KG1 (cell line): Measurements from ENCODE around the gene SHC4.
"Not testable (repeated sequence)": the region's sequence is repeated elsewhere in the genome, so short reads cannot be mapped to it uniquely, and the experiment has no call there.

Experiments
- DNase-seq: peaks from one replicate; lab custom pipeline; 2025; lab: John Stamatoyannopoulos, UW

The SHC4 gene

GRCh38 chr15:48883699-48884098 is 80.0 kb downstream of the SHC4 start:
- DNase-seq, result no peak

GRCh38 chr15:48880070-48880634 is 83.6 kb downstream of the SHC4 start:
- no peak for DNase-seq

- peak; percentile 82 for DNase-seq
Observed at GRCh38 chr15:48877630-48878595, 85.8 kb downstream of the SHC4 start, which contains the start of gene EID1. TSS of gene EID1 (plus strand) at chr15:48878134. CDS start at chr15:48878177, 43 bp downstream.

GRCh38 chr15:48876057-48876456 is 87.7 kb downstream of the SHC4 start:
- no peak for DNase-seq

GRCh38 chr15:48875241-48875960 is 88.3 kb downstream of the SHC4 start:
- no peak for DNase-seq

GRCh38 chr15:48872632-48873031 is 91.1 kb downstream of the SHC4 start:
- DNase-seq, result no peak

GRCh38 chr15:48871542-48871941 is 92.2 kb downstream of the SHC4 start:
- DNase-seq, result no peak

- DNase-seq, result no peak
Observed at GRCh38 chr15:48869966-48870365, 93.8 kb downstream of the SHC4 start.

GRCh38 chr15:48868536-48868935 is 95.2 kb downstream of the SHC4 start:
- DNase-seq, result no peak

- DNase-seq, result no peak
Observed at GRCh38 chr15:48868023-48868422, 95.7 kb downstream of the SHC4 start.

- DNase-seq, result no peak
Observed at GRCh38 chr15:48866141-48866563, 97.6 kb downstream of the SHC4 start.

GRCh38 chr15:48865370-48866079 is 98.2 kb downstream of the SHC4 start:
- no peak for DNase-seq

- peak; percentile 11 for DNase-seq
Observed at GRCh38 chr15:48862705-48863104, 101.0 kb downstream of the SHC4 start.

- DNase-seq, result peak; percentile 48
Observed at GRCh38 chr15:48861813-48862431, 101.8 kb downstream of the SHC4 start.

- no peak for DNase-seq
Observed at GRCh38 chr15:48859426-48859825, 104.3 kb downstream of the SHC4 start.

- DNase-seq, result no peak
Observed at GRCh38 chr15:48858401-48858800, 105.3 kb downstream of the SHC4 start.

GRCh38 chr15:48856942-48857341 is 106.8 kb downstream of the SHC4 start:
- no peak for DNase-seq

GRCh38 chr15:48855501-48856440 is 107.9 kb downstream of the SHC4 start:
- DNase-seq, result no peak

- not testable (repeated sequence) for DNase-seq
Observed at GRCh38 chr15:48854434-48854833, 109.3 kb downstream of the SHC4 start.

- DNase-seq, result no peak
Observed at GRCh38 chr15:48851956-48852355, 111.8 kb downstream of the SHC4 start.
